ENCODE results near the gene ZNF766. TPM values are rescaled to one million over a fixed set of nuclear protein-coding genes. Genes with fewer than 3 reads are reported as not detected.

ZNF766 gene
- polyA plus RNA-seq, 3 donors: 4.0 to 15.0 (median 8.8) TPM

DNA sequence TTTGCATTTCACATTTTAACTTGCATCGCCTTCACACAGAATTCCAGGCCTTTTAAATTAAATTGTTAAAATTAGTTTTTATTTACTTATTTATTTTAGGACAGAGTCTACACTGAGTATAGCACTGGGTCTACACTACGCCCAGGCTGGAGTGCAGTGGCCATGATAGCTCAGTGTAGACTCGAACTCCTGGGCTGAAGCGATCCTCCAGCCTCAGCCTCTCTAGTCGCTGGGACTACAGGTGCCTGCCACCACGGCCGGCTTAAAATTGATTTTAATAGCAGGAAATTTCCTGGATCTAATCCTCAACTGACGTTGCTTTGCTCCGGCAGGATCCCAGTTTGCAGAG is 66.4 kb downstream of the ZNF766 start:
- peaks cover 59 to 92% (median 89%) of the 10 kb centered on the region in 7 donors for H3K9me3 Mint-ChIP-seq
- H3K36me3 ChIP-seq (replicated peaks in 1 of 2; ENCODE audit: control insufficient read depth in 1 of 2, insufficient read depth in 2 of 2, low read length in 2 of 2): no peaks in the 10 kb centered on the region
- peaks cover 11% of the 10 kb centered on the region for H3K4me1 Mint-ChIP-seq
- H3K79me2 ChIP-seq (ENCODE audit: insufficient read depth, low read length): no peaks in the 10 kb centered on the region
- H3K36me3 Mint-ChIP-seq: peaks cover 4 to 10% of the 10 kb centered on the region in 2 donors
- TF ChIP-seq, protein P1, sequence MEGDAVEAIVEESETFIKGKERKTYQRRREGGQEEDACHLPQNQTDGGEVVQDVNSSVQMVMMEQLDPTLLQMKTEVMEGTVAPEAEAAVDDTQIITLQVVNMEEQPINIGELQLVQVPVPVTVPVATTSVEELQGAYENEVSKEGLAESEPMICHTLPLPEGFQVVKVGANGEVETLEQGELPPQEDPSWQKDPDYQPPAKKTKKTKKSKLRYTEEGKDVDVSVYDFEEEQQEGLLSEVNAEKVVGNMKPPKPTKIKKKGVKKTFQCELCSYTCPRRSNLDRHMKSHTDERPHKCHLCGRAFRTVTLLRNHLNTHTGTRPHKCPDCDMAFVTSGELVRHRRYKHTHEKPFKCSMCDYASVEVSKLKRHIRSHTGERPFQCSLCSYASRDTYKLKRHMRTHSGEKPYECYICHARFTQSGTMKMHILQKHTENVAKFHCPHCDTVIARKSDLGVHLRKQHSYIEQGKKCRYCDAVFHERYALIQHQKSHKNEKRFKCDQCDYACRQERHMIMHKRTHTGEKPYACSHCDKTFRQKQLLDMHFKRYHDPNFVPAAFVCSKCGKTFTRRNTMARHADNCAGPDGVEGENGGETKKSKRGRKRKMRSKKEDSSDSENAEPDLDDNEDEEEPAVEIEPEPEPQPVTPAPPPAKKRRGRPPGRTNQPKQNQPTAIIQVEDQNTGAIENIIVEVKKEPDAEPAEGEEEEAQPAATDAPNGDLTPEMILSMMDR (IDR thresholded peaks at IDR 0.05): no peak
- no peak for DNase-seq
- intact Hi-C loops (cut with micrococcal nuclease): no loop called here
- H3K27ac Mint-ChIP-seq: peak overlapping the region in 5 of 7 donors; percentile 71 to 94 (median 90)
- H3K9me3 ChIP-seq (replicated peaks in 1 of 2; ENCODE audit: control insufficient read depth in 1 of 2, insufficient read depth in 1 of 2, low read length in 2 of 2): peaks cover 76 to 84% of the 10 kb centered on the region in 2 donors
- H2AFZ ChIP-seq (ENCODE audit: insufficient read depth, low read depth, low read length, poor library complexity, severe bottlenecking): peak overlapping the region; percentile 92
- WGBS (ENCODE audit: insufficient coverage): 50% methylated on average over 8 of the region's 9 CpGs
- peak overlapping the region; percentile 37 to 86 for H3K27ac ChIP-seq (ENCODE audit: low read depth in 1 of 2, low read length in 2 of 2)
- peak overlapping the region; percentile 53 to 88 (median 73) for H3K4me3 ChIP-seq (replicated peaks in 1 of 3; ENCODE audit: low read depth in 2 of 3, low read length in 3 of 3)
- no peaks in the 10 kb centered on the region for H3K27me3 ChIP-seq (ENCODE audit: control insufficient read depth in 2 of 2, insufficient read depth in 2 of 2, low read length in 2 of 2)
- peak overlapping the region; percentile 86 for H3K4me2 ChIP-seq (replicated peaks; ENCODE audit: extremely low read depth, low read length, poor library complexity, severe bottlenecking)
- peaks cover 11 to 12% of the 10 kb centered on the region in 2 donors for H3K4me1 ChIP-seq (ENCODE audit: control insufficient read depth in 1 of 2, insufficient read depth in 2 of 2, low read length in 2 of 2)
- H4K20me1 ChIP-seq (ENCODE audit: insufficient read depth, low read length): no peaks in the 10 kb centered on the region
- H3K4me3 Mint-ChIP-seq: peak overlapping the region; percentile 97 to 98
- H3K27me3 Mint-ChIP-seq (ENCODE audit: low read depth in 3 of 3): no peaks in the 10 kb centered on the region
- H3K9ac ChIP-seq (ENCODE audit: insufficient read depth, low read length, poor library complexity, severe bottlenecking): peak overlapping the region; percentile 79

DNA sequence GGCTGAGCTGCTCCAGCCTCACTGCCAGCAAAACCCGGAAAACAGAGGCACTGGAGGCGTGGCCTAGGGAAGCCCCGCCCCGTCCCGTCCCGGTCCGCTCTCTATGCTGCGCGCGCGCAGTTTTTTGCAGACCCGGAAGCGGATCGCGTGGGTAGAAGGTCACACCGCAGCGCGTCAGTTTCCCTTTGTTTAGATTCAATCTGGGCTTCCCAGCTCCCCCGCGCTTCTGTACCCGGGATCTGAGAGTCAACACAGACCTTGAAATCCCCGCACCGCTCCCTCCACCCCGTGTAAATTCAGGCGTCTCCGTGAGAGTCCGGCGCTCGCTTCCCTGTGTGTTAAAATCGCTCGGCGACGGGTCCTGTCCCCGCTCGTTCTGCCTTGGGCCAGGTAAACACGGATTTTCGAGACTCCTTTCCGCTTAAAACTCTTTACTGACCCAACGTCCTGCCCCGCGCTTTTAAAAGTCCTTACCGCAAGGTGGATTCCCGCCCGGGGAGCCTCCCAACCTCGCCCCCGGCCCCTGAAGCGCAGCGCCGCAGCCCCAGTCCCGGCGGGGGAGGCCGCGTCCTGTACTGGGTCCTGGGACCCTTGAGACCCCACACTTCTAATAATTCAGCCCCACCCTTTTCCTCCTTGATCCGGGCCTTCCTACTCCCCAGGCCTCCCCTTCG is 66.9 kb downstream of the ZNF766 start, which contains the start of gene ZNF610:
Gene ZNF610, plus strand, starts transcription at position 127 of the 674 bp plus-strand sequence. CDS start 12,930 bp downstream, outside the sequence.
- peak; percentile 68 to 74 (median 72) for DNase-seq
- 0% methylated on average over 45 of the region's 55 CpGs for WGBS (ENCODE audit: insufficient coverage)
- Mint-ChIP-seq H3K27ac (peak within 1 kb of the TSS; percentile 71 to 94 (median 90)), H3K4me3 (peak within 1 kb of the TSS; percentile 97 to 98), H3K9me3 (peaks cover 59 to 90% (median 87%) of the 10 kb centered on the region in 7 donors), H3K4me1 (peaks cover 11% of the 10 kb centered on the region), H3K36me3 (peaks cover 4 to 10% of the 10 kb centered on the region in 2 donors), H3K27me3 (ENCODE audit: low read depth in 3 of 3) (peaks cover 0 to 1% (median 0%) of the 10 kb centered on the region in 3 donors)
- peaks cover 71 to 83% of the 10 kb centered on the region in 2 donors for H3K9me3 ChIP-seq (replicated peaks in 1 of 2; ENCODE audit: control insufficient read depth in 1 of 2, insufficient read depth in 1 of 2, low read length in 2 of 2)
- peaks cover 11 to 12% of the 10 kb centered on the region in 2 donors for H3K4me1 ChIP-seq (ENCODE audit: control insufficient read depth in 1 of 2, insufficient read depth in 2 of 2, low read length in 2 of 2)
- peak within 1 kb of the TSS; percentile 37 to 86 for H3K27ac ChIP-seq (ENCODE audit: low read depth in 1 of 2, low read length in 2 of 2)
- H3K4me3 ChIP-seq (replicated peaks in 1 of 3; ENCODE audit: low read depth in 2 of 3, low read length in 3 of 3): peak within 1 kb of the TSS; percentile 53 to 88 (median 73)
- peak within 1 kb of the TSS; percentile 86 for H3K4me2 ChIP-seq (replicated peaks; ENCODE audit: extremely low read depth, low read length, poor library complexity, severe bottlenecking)
- intact Hi-C loops (cut with micrococcal nuclease): no loop called here
- H3K36me3 ChIP-seq (replicated peaks in 1 of 2; ENCODE audit: control insufficient read depth in 1 of 2, insufficient read depth in 2 of 2, low read length in 2 of 2): no peaks in the 10 kb centered on the region
- peak within 1 kb of the TSS; percentile 79 for H3K9ac ChIP-seq (ENCODE audit: insufficient read depth, low read length, poor library complexity, severe bottlenecking)
- H3K79me2 ChIP-seq (ENCODE audit: insufficient read depth, low read length): no peaks in the 10 kb centered on the region
- no peaks in the 10 kb centered on the region for H4K20me1 ChIP-seq (ENCODE audit: insufficient read depth, low read length)
- TF ChIP-seq, protein P1 (IDR thresholded peaks at IDR 0.05): no peak
- H2AFZ ChIP-seq (ENCODE audit: insufficient read depth, low read depth, low read length, poor library complexity, severe bottlenecking): peak within 1 kb of the TSS; percentile 92
- H3K27me3 ChIP-seq (ENCODE audit: control insufficient read depth in 2 of 2, insufficient read depth in 2 of 2, low read length in 2 of 2): no peaks in the 10 kb centered on the region
